Measurements from ENCODE around the gene BICD1. TPM values are rescaled to one million over a fixed set of nuclear protein-coding genes. Genes with fewer than 3 reads are reported as not detected.

BICD1 gene
- total and polyA plus RNA-seq, 2 of the 13 experiments (the other 11 are each of a cell fraction or from before 2014, with no cell fraction given) = 4.5 to 5.2 TPM

DNA sequence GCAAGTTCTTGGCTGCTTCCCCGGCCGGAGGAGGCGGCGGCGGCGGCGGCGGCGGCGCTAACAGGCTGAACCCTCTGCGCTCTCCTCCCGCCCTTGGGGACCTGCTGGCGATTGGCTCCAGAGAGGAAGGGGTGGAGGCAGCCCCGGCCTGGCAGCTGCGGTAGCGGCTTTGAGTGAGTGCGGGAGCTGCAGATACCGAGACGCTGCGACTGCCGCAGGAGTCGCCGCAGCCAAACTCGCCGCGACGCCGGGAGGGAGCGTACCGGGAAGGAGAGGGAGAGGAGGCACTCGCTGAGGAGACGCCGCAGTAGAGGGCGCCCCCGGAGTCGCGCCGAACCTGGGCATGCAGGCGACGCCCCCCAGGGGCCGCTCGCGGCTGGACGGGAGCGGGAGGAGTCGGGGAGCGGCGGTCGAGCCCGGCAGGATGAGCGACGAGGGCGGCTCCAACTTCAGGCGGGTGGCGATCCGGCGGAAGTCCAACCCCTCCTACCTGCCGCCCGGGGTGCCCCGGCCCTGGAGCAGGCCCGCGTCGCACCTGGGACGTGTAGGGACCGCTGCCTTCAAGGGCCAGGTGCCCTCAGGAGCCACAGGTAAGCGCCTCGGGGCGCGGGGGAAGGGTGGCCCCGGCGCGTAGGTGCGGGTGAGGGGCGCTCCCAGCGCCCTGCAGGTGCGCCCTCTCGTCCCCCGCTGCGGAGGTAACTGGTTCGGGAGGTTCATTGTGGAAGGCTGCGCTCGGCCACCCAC lies 292.9 kb downstream of the BICD1 start, which contains the start of gene FGD4 (continued):
- TF ChIP-seq PREB (CRISPR knock-in tag; IDR thresholded peaks at IDR 0.05) (no peak), ZNF7 (CRISPR knock-in tag; IDR thresholded peaks at IDR 0.05) (no peak), ZNF230 (CRISPR knock-in tag; IDR thresholded peaks at IDR 0.05) (no peak), ZNF383 (CRISPR knock-in tag; IDR thresholded peaks at IDR 0.05; ENCODE audit: borderline replicate concordance) (no peak), TBX3 (IDR thresholded peaks at IDR 0.05; ENCODE audit: borderline replicate concordance) (no peak), ZNF629 (CRISPR knock-in tag; conservative IDR thresholded peaks at IDR 0.05) (0 out of 2 replicates have a peak, but pooled peaks have one; percentile 31), ZNF639 (CRISPR knock-in tag; conservative IDR thresholded peaks at IDR 0.05) (no peak), TAF1 (CRISPR knock-in tag; IDR thresholded peaks at IDR 0.05) (peak; percentile 48), IKZF4 (CRISPR knock-in tag; IDR thresholded peaks at IDR 0.05; ENCODE audit: borderline replicate concordance, low read depth, not compliant biosample characterization) (peak; percentile 79), TFDP1 (CRISPR knock-in tag; IDR thresholded peaks at IDR 0.05; ENCODE audit: borderline replicate concordance) (peak; percentile 62; the same call in 1 of the 2 replicates), NR2F1 (CRISPR knock-in tag; IDR thresholded peaks at IDR 0.05) (no peak), BHLHE40 (IDR thresholded peaks at IDR 0.05; ENCODE audit: low read length) (no peak), PPARG (CRISPR knock-in tag; conservative IDR thresholded peaks at IDR 0.05) (0 out of 2 replicates have a peak, but pooled peaks have one; percentile 33), CBFB (CRISPR knock-in tag; IDR thresholded peaks at IDR 0.05) (peak; percentile 57; the same call in 1 of the 2 replicates), ZFY (CRISPR knock-in tag; IDR thresholded peaks at IDR 0.05) (peak; percentile 24; the same call in 1 of the 2 replicates), ZNF280D (CRISPR knock-in tag; IDR thresholded peaks at IDR 0.05) (no peak), ZNF567 (CRISPR knock-in tag; IDR thresholded peaks at IDR 0.05; ENCODE audit: borderline replicate concordance) (no peak), ARNTL (CRISPR knock-in tag; IDR thresholded peaks at IDR 0.05) (no peak), DPF2 (CRISPR knock-in tag; IDR thresholded peaks at IDR 0.05; ENCODE audit: borderline replicate concordance, low read depth) (no peak), ZMAT3 (CRISPR knock-in tag; conservative IDR thresholded peaks at IDR 0.05) (peak; percentile 47; the same call in 1 of the 2 replicates), HOXA7 (CRISPR knock-in tag; IDR thresholded peaks at IDR 0.05) (no peak), NR1H2 (CRISPR knock-in tag; IDR thresholded peaks at IDR 0.05; ENCODE audit: borderline replicate concordance, low read depth) (no peak)
- TF ChIP-seq, protein P1, sequence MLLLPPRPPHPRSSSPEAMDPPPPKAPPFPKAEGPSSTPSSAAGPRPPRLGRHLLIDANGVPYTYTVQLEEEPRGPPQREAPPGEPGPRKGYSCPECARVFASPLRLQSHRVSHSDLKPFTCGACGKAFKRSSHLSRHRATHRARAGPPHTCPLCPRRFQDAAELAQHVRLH (CRISPR knock-in tag; IDR thresholded peaks at IDR 0.05; ENCODE audit: borderline replicate concordance, low read depth) = 0 out of 2 replicates have a peak, but pooled peaks have one; percentile 41

Measured in HepG2 (cell line).